Ureter (tissue), 1 donor: Measurements from ENCODE around the gene MCEE. TPM values are rescaled to one million over a fixed set of nuclear protein-coding genes. Genes with fewer than 3 reads are reported as not detected.
"Not testable (repeated sequence)": the region's sequence is repeated elsewhere in the genome, so short reads cannot be mapped to it uniquely, and the experiment has no call there.

ENCODE experiments used
- DNase-seq: peaks from one replicate; pipeline ENCODE4 v3.0.0-alpha.2; 2020; ENCODE audit warnings: low spot score
- total RNA-seq: library from RNA; stranded (reverse); gene quantifications from one replicate; pipeline ENCODE4 v1.2.4, GENCODE V29; 2023
- donor health status: DM: yes; HTN: yes; CAD: no.

MCEE gene
- 26.3 TPM for total RNA-seq

- DNase-seq: peak; percentile 93
Observed at GRCh38 chr2:71130152-71130904, at the start of gene MCEE, which contains the start of gene MPHOSPH10. MCEE (minus strand) TSS chr2:71130229; CDS start chr2:71130219, 10 bp downstream. MPHOSPH10 (plus strand) TSS chr2:71130634; CDS start chr2:71130666, 32 bp downstream.

GRCh38 chr2:71178836-71179235 is 48.8 kb upstream of the MCEE start:
- not testable (repeated sequence) for DNase-seq

- no peak for DNase-seq
Observed at GRCh38 chr2:71174207-71174606, 44.2 kb upstream of the MCEE start.

GRCh38 chr2:71173096-71173495 is 43.1 kb upstream of the MCEE start:
- DNase-seq: no peak

- no peak for DNase-seq
Observed at GRCh38 chr2:71166812-71167211, 36.8 kb upstream of the MCEE start.

- DNase-seq: peak; percentile 43
Observed at GRCh38 chr2:71157124-71157793, 27.2 kb upstream of the MCEE start.

GRCh38 chr2:71156573-71156972 is 26.5 kb upstream of the MCEE start:
- no peak for DNase-seq

- DNase-seq: no peak
Observed at GRCh38 chr2:71155846-71156245, 25.8 kb upstream of the MCEE start.

- DNase-seq: no peak
Observed at GRCh38 chr2:71154798-71155197, 24.8 kb upstream of the MCEE start.

- DNase-seq: no peak
Observed at GRCh38 chr2:71154279-71154678, 24.2 kb upstream of the MCEE start.

- no peak for DNase-seq
Observed at GRCh38 chr2:71153585-71154224, 23.7 kb upstream of the MCEE start.

GRCh38 chr2:71151620-71152019 is 21.6 kb upstream of the MCEE start:
- DNase-seq: no peak

- DNase-seq: no peak
Observed at GRCh38 chr2:71150082-71150816, 20.2 kb upstream of the MCEE start.

- DNase-seq: no peak
Observed at GRCh38 chr2:71148506-71149063, 18.6 kb upstream of the MCEE start.

- no peak for DNase-seq
Observed at GRCh38 chr2:71143782-71144181, 13.8 kb upstream of the MCEE start.

- DNase-seq: no peak
Observed at GRCh38 chr2:71136174-71136573, 6.1 kb upstream of the MCEE start.

- DNase-seq: no peak
Observed at GRCh38 chr2:71133603-71134002, 3.6 kb upstream of the MCEE start.

- not testable (repeated sequence) for DNase-seq
Observed at GRCh38 chr2:71131387-71132166, 1.5 kb upstream of the MCEE start.

- DNase-seq: no peak
Observed at GRCh38 chr2:71130905-71131244, 846 bp upstream of the MCEE start.

- DNase-seq: no peak
Observed at GRCh38 chr2:71129902-71130151, 202 bp downstream of the MCEE start.
